GM10847 (cell line): ENCODE measurements around the gene PCOLCE2.

Experiments
- POLR2A ChIP-seq: IDR thresholded peaks from 2 replicates; pipeline ENCODE4 v1.6.1; 2011; ENCODE audit not compliant: insufficient read length; ENCODE audit errors: extremely low read depth

Gene PCOLCE2

DNA sequence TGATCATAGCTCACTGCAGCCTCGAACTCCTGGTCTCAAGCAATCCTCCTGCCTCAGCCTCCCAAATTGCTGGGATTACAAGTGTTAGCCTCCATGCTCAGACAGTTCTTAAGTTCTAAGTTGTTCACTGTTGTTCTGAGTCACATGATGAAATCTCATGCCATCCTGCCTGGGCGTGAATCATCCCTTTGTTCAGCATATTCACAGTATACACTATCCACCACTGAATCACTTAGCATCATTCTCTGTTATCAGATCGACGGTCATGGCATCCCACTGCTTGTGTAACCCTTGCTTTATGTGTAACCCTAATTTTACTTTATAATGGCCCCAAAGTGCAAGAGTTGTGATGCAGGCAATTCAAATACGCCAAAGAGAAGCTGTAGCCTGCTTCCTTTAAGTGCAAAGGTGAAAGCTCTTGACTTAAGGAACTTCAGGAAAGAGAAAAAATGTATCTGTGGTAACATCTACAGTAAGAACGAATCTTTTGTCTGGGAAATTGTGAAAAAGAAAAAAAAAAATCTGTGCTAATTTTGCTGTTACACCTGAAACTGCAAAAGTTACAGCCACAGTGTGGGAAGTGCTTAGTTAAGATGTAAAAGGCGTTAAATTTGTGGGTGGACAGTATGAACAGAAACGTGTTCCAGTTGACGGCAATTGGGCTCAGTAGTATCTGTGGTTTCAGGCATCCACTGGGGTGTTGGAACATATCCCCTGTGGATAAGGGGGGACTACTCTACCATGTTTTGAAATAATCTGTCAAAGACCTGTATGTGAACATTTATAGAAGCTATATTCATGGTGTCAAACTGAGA, 80.6 kb downstream of the PCOLCE2 start:
- TF ChIP-seq POLR2A, result no peak

DNA sequence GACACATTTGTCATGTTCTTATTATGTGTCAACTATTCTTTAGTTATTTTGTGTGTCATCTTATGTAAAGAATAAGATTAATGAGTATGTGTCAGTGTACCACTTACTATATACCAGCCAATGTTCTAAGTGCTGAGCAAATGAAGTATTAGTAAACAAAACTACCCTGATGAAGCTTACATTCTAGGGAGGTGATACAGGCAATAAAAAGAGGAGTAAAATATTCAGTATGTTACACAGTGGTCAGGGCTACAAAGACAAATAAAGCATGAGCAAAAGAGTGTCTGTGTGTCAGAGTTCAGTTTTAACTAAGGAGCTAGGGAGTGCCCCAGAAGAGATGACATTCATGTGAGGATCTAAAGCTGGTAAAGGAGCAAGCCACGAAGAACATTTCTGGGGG, 86.0 kb downstream of the PCOLCE2 start:
- TF ChIP-seq POLR2A, result no peak

DNA sequence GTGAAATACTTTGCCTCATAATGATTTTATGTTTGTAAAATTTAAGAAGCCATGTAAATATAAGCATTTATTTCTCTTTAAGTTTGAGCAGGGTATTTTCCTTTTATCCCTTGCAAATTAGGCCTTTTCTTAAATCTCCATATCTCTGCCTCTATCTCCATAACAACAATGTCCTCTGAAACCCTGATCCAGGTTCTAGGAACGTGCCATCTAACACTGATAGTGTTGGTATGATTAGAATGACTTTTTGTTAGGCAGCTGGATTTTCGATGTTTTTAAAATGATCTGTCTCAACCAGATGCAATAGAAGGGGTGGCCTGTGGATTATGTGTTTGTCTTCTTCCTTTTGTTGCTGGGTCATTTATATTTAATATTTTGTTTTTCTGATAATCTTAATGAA, 87.1 kb downstream of the PCOLCE2 start:
- no peak for TF ChIP-seq POLR2A

DNA sequence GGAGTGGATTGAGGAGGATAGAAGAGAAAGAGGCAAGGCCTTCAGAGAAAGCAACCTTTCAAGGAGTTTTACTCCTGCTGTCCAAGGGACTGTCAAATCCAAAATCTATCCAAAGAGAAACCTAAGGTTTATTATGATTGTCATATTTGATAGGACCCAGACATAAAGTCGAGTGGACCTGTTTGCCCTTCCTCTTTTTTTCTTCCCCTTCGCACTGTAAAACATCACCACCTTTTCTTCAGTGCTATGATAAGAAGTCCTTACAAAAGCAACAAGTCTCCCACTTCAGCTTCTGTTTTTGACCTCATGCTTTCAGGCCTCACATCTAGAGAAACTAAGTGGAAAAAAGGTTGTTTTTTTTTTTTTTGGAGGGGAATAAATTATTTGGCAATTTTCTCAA, 92.1 kb downstream of the PCOLCE2 start:
- TF ChIP-seq POLR2A, result no peak

DNA sequence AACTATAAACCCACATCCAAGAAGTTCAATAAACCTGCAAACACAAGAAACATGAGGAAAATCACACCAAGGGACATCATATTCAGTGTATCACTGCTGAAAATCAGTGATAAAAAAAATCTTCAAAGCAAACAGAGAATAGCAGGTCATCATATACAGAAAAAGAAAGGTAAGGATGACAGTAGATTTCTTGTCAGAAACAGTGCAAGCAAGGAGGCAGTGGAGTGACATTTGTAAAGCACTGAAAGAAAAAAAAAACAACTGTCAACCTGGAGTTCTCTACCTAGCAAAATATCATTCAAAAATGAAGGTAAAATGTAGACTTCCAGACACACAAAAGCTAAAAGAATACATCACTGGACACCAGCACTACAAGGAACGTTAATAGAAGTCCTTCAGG, 93.6 kb downstream of the PCOLCE2 start:
- no peak for TF ChIP-seq POLR2A

DNA sequence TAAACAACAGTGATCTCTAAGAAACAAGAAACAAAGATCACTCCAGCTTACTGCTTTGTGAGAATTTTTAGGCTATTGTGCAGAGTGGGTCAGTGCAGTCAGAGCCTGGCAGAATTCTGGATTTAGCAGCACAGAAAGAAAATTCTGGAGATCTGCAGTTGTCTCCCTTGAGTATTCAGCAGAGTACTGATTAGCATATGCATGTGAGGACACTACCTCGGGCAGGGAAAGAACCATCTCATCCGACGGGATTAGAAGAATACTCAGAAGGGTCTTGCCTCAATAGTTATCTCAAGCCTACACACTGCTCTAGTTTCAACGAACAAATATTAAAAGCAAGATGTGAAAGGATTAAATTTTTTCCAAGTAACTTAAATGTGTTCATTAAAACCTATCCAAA, 94.4 kb downstream of the PCOLCE2 start:
- TF ChIP-seq POLR2A, result no peak

DNA sequence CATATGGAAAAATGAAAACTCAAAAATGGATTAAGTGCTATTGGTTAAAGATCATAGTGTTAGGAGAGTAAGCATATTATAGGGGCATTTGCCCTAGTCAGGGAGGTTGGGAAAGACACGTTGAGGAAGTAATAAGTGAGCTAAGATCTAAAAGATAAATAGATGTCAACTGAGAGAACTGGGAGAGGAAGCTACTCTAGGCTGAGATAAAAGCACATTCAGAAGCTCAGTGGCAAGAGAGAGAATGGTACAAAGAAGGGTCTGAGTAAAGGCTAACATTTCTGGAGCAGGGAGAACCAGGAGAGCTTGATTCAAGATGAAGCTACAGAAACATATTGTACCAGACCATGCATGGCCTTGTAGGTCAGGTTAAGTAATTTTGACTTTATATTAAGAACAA, 101.2 kb downstream of the PCOLCE2 start:
- TF ChIP-seq POLR2A, result no peak

DNA sequence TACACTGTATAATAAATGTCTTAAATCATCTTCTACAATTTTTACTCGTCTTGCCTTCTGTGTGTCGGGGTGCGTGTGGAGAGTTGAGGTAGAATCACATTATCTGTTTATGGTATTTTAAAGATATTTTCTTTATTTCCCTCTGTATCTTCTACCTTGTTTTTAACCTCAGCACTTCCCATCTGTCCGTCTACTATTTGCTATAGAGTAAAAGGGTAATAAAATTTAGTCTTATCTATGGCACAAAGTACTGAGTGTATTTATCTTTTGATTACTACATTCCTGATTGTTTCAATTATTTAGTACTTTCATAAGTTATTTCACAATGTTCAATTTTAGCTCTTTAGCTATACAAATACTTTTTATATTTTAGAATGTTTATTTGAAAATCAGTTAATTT, 102.9 kb downstream of the PCOLCE2 start:
- TF ChIP-seq POLR2A, result no peak

DNA sequence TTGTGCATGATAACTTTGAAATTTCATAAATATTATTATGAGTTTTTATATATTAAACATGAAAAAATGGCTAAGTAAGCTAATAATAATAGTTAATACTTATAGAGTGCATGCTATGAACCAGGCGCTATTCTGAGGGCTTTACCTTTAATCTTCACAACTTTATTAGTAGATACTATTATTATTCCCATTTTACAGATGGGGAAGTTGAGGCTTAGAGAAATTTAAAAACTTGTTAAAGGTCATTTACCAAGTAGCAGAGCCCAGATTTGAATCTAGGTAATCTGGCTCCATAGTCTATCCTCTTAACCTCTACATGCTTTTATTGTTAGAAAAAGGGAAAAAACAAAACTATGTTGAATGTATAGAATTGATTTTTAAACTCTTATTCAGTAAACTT, 104.7 kb downstream of the PCOLCE2 start:
- no peak for TF ChIP-seq POLR2A

DNA sequence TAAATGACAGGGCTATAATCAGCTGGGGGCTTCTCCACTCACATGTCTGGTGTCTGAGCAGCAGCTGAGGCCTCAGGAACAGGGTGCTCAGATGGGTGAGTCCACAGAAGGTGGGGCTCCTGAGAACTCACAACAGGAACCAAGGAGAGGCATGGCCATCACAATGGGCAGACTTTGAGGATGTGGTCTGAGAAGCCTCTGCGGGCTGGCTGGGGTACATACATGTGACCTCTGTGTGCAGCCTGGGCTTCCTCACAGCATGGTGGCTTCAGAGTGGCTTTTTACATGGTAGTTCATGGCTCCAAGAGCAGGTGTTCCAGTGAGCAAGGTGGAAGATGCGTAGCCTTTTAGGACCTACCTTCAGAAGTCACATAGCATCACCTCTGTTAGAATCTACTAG, 106.3 kb downstream of the PCOLCE2 start:
- TF ChIP-seq POLR2A, result no peak

DNA sequence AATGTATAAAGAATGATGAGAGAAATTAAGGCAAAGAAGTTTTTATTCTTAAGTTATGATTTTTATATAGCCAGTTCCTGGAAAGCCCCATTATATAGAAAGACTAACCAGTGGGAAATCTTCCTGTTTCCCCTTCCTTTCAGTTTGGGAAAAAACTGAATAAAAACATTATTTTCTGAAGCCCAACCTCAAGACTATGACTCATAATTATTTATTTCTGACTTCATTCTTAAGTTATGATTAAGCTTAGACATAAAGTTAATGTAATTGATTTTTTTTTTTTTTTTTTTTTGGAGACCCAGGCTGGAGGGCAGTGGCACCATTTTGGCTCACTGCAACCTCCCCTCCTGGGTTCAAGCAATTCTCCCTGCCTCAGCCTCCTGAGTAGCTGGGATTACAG, 109.3 kb downstream of the PCOLCE2 start:
- no peak for TF ChIP-seq POLR2A

DNA sequence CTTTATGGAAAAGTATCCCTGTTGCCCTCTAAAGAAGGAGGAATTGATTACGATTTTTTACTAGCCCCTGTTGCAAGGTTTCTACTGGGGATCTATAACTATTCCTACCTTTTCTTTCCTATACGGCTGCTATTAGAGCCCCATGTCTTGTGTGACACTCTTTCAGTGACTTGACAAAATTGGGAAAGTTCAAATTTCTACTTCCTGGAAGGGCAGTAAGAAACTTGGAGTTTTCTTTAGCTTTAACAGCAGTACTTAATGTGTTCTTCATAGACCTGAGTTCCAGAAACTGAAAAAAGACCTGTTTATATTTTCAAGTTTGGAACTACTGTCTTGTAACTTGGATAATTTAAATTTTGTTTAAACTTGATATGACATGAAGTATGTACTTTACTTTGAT, 110.3 kb downstream of the PCOLCE2 start:
- no peak for TF ChIP-seq POLR2A

DNA sequence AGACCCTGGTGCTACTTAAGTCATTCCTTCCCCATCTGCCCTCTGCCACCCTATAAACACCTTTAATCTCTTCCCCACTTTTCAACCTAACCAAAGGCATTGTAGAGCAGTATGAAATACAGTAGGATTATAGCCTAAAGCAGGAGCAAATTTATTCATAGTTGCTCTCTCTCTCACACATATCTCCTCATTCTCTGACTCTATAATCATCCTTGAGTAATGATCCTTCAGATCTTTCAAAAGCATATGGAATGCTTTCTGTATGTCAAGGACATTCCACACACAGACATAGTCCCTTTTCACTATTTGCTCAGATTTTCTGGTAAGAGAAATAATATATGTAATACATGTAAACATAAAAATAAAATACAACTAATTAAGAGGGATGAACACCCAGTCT, 111.0 kb downstream of the PCOLCE2 start:
- TF ChIP-seq POLR2A, result no peak

DNA sequence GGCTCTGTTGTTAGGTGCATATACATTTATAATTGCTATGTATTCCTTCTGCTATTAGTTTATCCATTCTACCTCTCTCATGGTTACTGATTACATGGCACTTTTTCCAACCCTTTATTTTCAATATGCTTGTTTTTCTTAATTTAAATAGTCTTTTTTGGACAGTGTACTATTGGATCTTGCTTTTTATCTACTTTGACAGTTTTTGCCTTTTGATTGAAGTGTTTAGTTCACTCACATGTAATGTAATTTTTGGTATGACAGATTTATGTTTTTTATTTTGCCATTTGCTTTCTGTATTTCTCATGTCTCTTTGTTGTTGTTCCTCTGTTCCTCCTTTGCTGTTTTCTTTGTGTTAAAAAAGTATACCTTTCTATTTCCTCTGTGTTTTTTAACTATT, 120.5 kb downstream of the PCOLCE2 start:
- TF ChIP-seq POLR2A, result no peak
